HEK293 (cell line): Measurements from ENCODE around the gene EXOC3L2.

Experiments
- AEBP2 ChIP-seq: fragments of 450-650 bp; formaldehyde crosslinking; IDR thresholded peaks from 2 replicates; pipeline ENCODE4 v1.5.1; 2016; ENCODE audit warnings: missing biosample characterization, missing genetic modification characterization, borderline replicate concordance
- ELK4 ChIP-seq: IDR thresholded peaks from 2 replicates; pipeline ENCODE4 v1.6.1; 2011; ENCODE audit warnings: mild to moderate bottlenecking, low read depth, low read length, borderline replicate concordance
- KLF1 ChIP-seq: fragments of 450-650 bp; formaldehyde crosslinking; IDR thresholded peaks from 2 replicates; pipeline ENCODE4 v1.5.1; 2016; ENCODE audit warnings: missing biosample characterization, missing genetic modification characterization
- KLF7 ChIP-seq: fragments of 450-650 bp; formaldehyde crosslinking; IDR thresholded peaks from 2 replicates; pipeline ENCODE4 v1.5.1; 2016; ENCODE audit warnings: missing biosample characterization, missing genetic modification characterization, borderline replicate concordance
- MYNN ChIP-seq: fragments of 450-650 bp; formaldehyde crosslinking; IDR thresholded peaks from 2 replicates; pipeline ENCODE4 v1.5.1; 2016; ENCODE audit warnings: missing biosample characterization, missing genetic modification characterization, borderline replicate concordance
- PRDM1 ChIP-seq: fragments of 450-650 bp; formaldehyde crosslinking; IDR thresholded peaks from 2 replicates; pipeline ENCODE4; 2016; ENCODE audit warnings: missing biosample characterization, missing genetic modification characterization
- SETDB1 ChIP-seq: IDR thresholded peaks from one replicate; pipeline ENCODE4 v1.6.1; 2017; ENCODE audit warnings: mild to moderate bottlenecking, low read length, moderate library complexity, mixed read lengths; ENCODE audit not compliant: insufficient read length
- ZBTB17 ChIP-seq: fragments of 450-650 bp; formaldehyde crosslinking; IDR thresholded peaks from 2 replicates; pipeline ENCODE4 v1.5.1; 2016; ENCODE audit warnings: missing biosample characterization, missing genetic modification characterization
- ZBTB21 ChIP-seq: fragments of 450-650 bp; formaldehyde crosslinking; IDR thresholded peaks from 2 replicates; pipeline ENCODE4 v1.5.1; 2017; ENCODE audit warnings: missing biosample characterization, missing genetic modification characterization
- ZBTB26 ChIP-seq: fragments of 450-650 bp; formaldehyde crosslinking; optimal IDR thresholded peaks from 2 replicates; pipeline ENCODE3; 2016; ENCODE audit warnings: missing biosample characterization, mild to moderate bottlenecking, missing genetic modification characterization
- ZBTB8A ChIP-seq: fragments of 450-650 bp; formaldehyde crosslinking; IDR thresholded peaks from 2 replicates; pipeline ENCODE4 v1.5.1; 2016; ENCODE audit warnings: missing biosample characterization, missing genetic modification characterization
- ZFP37 ChIP-seq: fragments of 450-650 bp; formaldehyde crosslinking; IDR thresholded peaks from 2 replicates; pipeline ENCODE4 v1.5.1; 2016; ENCODE audit warnings: missing biosample characterization, missing genetic modification characterization
- ZNF10 ChIP-seq: fragments of 450-650 bp; formaldehyde crosslinking; IDR thresholded peaks from 2 replicates; pipeline ENCODE4 v1.5.1; 2017; ENCODE audit warnings: missing biosample characterization, missing genetic modification characterization
- ZNF169 ChIP-seq: fragments of 450-650 bp; formaldehyde crosslinking; IDR thresholded peaks from 2 replicates; pipeline ENCODE4 v1.5.1; 2016; ENCODE audit warnings: missing biosample characterization, missing genetic modification characterization
- ZNF184 ChIP-seq: fragments of 450-650 bp; IDR thresholded peaks from 2 replicates; pipeline ENCODE4 v1.5.1; 2018; ENCODE audit warnings: missing biosample characterization, mild to moderate bottlenecking, missing genetic modification characterization
- ZNF2 ChIP-seq: fragments of 450-650 bp; formaldehyde crosslinking; IDR thresholded peaks from 2 replicates; pipeline ENCODE4 v1.5.1; 2016; ENCODE audit warnings: missing biosample characterization, missing genetic modification characterization
- ZNF221 ChIP-seq: fragments of 450-650 bp; formaldehyde crosslinking; IDR thresholded peaks from 2 replicates; pipeline ENCODE4 v1.5.1; 2017; ENCODE audit warnings: missing biosample characterization, missing genetic modification characterization, borderline replicate concordance
- ZNF24 ChIP-seq: fragments of 450-650 bp; formaldehyde crosslinking; IDR thresholded peaks from 2 replicates; pipeline ENCODE4 v1.5.1; 2016; ENCODE audit warnings: missing biosample characterization, missing genetic modification characterization
- ZNF274 ChIP-seq, 2 experiments: fragments of 200-500 bp in 1 of 2; fragments of 450-650 bp in 1 of 2; sonication (Bioruptor generic) in 1 of 2; formaldehyde crosslinking in 1 of 2; IDR thresholded peaks; 2 replicates each; pipeline versions ENCODE4 v1.5.1 to v1.6.1; 2014 to 2016; ENCODE audit warnings: borderline replicate concordance in 1 of 2, inconsistent platforms in 1 of 2, low read length in 1 of 2, missing biosample characterization in 1 of 2, missing genetic modification characterization in 1 of 2
- ZNF311 ChIP-seq: fragments of 450-650 bp; formaldehyde crosslinking; IDR thresholded peaks from 2 replicates; pipeline ENCODE4 v1.5.1; 2017; ENCODE audit warnings: missing biosample characterization, missing genetic modification characterization, borderline replicate concordance
- ZNF335 ChIP-seq: fragments of 450-650 bp; formaldehyde crosslinking; conservative IDR thresholded peaks from 2 replicates; pipeline ENCODE4 v1.5.1; 2016; ENCODE audit warnings: missing biosample characterization, missing genetic modification characterization
- ZNF394 ChIP-seq: fragments of 450-650 bp; formaldehyde crosslinking; IDR thresholded peaks from 2 replicates; pipeline ENCODE4 v1.5.1; 2016; ENCODE audit warnings: missing biosample characterization, missing genetic modification characterization, mild to moderate bottlenecking, moderate library complexity, borderline replicate concordance
- ZNF488 ChIP-seq: fragments of 450-650 bp; formaldehyde crosslinking; IDR thresholded peaks from 2 replicates; pipeline ENCODE4 v1.5.1; 2016; ENCODE audit warnings: missing biosample characterization, missing genetic modification characterization
- ZNF513 ChIP-seq: fragments of 450-650 bp; IDR thresholded peaks from 2 replicates; pipeline ENCODE4 v1.5.1; 2018; ENCODE audit warnings: missing biosample characterization, missing genetic modification characterization
- ZNF529 ChIP-seq: fragments of 450-650 bp; formaldehyde crosslinking; IDR thresholded peaks from 2 replicates; pipeline ENCODE4 v1.5.1; 2017; ENCODE audit warnings: missing genetic modification characterization, missing biosample characterization; ENCODE audit not compliant: insufficient replicate concordance
- ZNF530 ChIP-seq: fragments of 450-650 bp; formaldehyde crosslinking; IDR thresholded peaks from 2 replicates; pipeline ENCODE4 v1.5.1; 2016; ENCODE audit warnings: low read depth, missing biosample characterization, missing genetic modification characterization
- ZNF561 ChIP-seq: fragments of 450-650 bp; IDR thresholded peaks from 2 replicates; pipeline ENCODE4 v1.5.1; 2018; ENCODE audit warnings: missing biosample characterization, missing genetic modification characterization, borderline replicate concordance
- ZNF596 ChIP-seq: fragments of 450-650 bp; IDR thresholded peaks from 2 replicates; pipeline ENCODE4 v1.5.0; 2018; ENCODE audit warnings: missing biosample characterization, mild to moderate bottlenecking, missing genetic modification characterization, moderate library complexity
- ZNF629 ChIP-seq: fragments of 450-650 bp; formaldehyde crosslinking; IDR thresholded peaks from 2 replicates; pipeline ENCODE4 v1.5.1; 2017; ENCODE audit warnings: missing biosample characterization, missing genetic modification characterization
- ZNF658 ChIP-seq: fragments of 450-650 bp; formaldehyde crosslinking; IDR thresholded peaks from 2 replicates; pipeline ENCODE4; 2016; ENCODE audit warnings: missing biosample characterization, missing genetic modification characterization
- ZNF660 ChIP-seq: fragments of 450-650 bp; IDR thresholded peaks from 2 replicates; pipeline ENCODE4 v1.5.1; 2018; ENCODE audit warnings: missing biosample characterization, mild to moderate bottlenecking, missing genetic modification characterization
- ZNF843 ChIP-seq: fragments of 450-650 bp; formaldehyde crosslinking; IDR thresholded peaks from 2 replicates; pipeline ENCODE4 v1.5.1; 2016; ENCODE audit warnings: missing biosample characterization, missing genetic modification characterization
- ZSCAN4 ChIP-seq: fragments of 450-650 bp; formaldehyde crosslinking; IDR thresholded peaks from 2 replicates; pipeline ENCODE4 v1.5.1; 2017; ENCODE audit warnings: missing biosample characterization, missing genetic modification characterization

The EXOC3L2 gene

GRCh38 chr19:45177817-45178261 lies 67.4 kb downstream of the EXOC3L2 start, which contains the start of gene TRAPPC6A (continued):
- no peak for TF ChIP-seq ZNF221
- TF ChIP-seq ZNF513 (tag by site-specific recombination) = no peak
- TF ChIP-seq ZNF394 = peak; percentile 13; the same call in 1 of the 2 replicates
- TF ChIP-seq MYNN (tag by site-specific recombination) = no peak
- 0 out of 2 replicates have a peak, but pooled peaks have one; percentile 6 for TF ChIP-seq PRDM1 (tag by site-specific recombination)
- TF ChIP-seq ZNF488 (tag by site-specific recombination) = no peak
- peak; percentile 20; the same call in 1 of the 2 replicates for TF ChIP-seq ZNF2 (tag by site-specific recombination)
- TF ChIP-seq ZSCAN4 (tag by site-specific recombination) = peak; percentile 16; the same call in 1 of the 2 replicates
- 0 out of 2 replicates have a peak, but pooled peaks have one; percentile 48 for TF ChIP-seq ZNF561 (tag by site-specific recombination)
- 0 out of 2 replicates have a peak, but pooled peaks have one; percentile 45 for TF ChIP-seq ZNF843 (tag by site-specific recombination)
- TF ChIP-seq SETDB1 = no peak
- TF ChIP-seq ELK4 = no peak
- peak; percentile 60 for TF ChIP-seq ZBTB17 (tag by site-specific recombination)
- 0 out of 2 replicates have a peak, but pooled peaks have one; percentile 42 for TF ChIP-seq ZBTB8A
- peak; percentile 67; the same call in 1 of the 2 replicates for TF ChIP-seq ZNF10 (tag by site-specific recombination)
- TF ChIP-seq ZNF169 (tag by site-specific recombination) = no peak
- no peak for TF ChIP-seq ZBTB26 (tag by site-specific recombination)
- 0 out of 2 replicates have a peak, but pooled peaks have one; percentile 42 for TF ChIP-seq KLF7 (tag by site-specific recombination)
- TF ChIP-seq ZNF274 (IDR thresholded peaks at IDR 0.05; ENCODE audit: low read length) = no peak
- no peak for TF ChIP-seq ZNF274 (tag by site-specific recombination; IDR thresholded peaks at IDR 0.05; ENCODE audit: borderline replicate concordance)
- TF ChIP-seq ZNF629 = 0 out of 2 replicates have a peak, but pooled peaks have one; percentile 52
- TF ChIP-seq ZNF658 (tag by site-specific recombination) = no peak
- TF ChIP-seq ZNF24 (tag by site-specific recombination) = peak; percentile 61; the same call in 1 of the 2 replicates
- no peak for TF ChIP-seq AEBP2
- TF ChIP-seq ZNF529 (tag by site-specific recombination) = no peak
- TF ChIP-seq KLF1 (tag by site-specific recombination) = no peak
- no peak for TF ChIP-seq ZNF530 (tag by site-specific recombination)
- TF ChIP-seq ZNF311 (tag by site-specific recombination) = no peak
- peak; percentile 86 for TF ChIP-seq ZNF335
- TF ChIP-seq ZNF596 (tag by site-specific recombination) = no peak
- TF ChIP-seq ZBTB21 (tag by site-specific recombination) = 0 out of 2 replicates have a peak, but pooled peaks have one; percentile 41
- TF ChIP-seq ZFP37 (tag by site-specific recombination) = peak; percentile 91
- no peak for TF ChIP-seq ZNF184 (tag by site-specific recombination)
- peak; percentile 95 for TF ChIP-seq ZNF660 (tag by site-specific recombination)
